ENCODE data around the gene RBMS1. TPM values are rescaled to one million over a fixed set of nuclear protein-coding genes. Genes with fewer than 3 reads are reported as not detected.
A peak's percentile ranks its signal among the peaks of the same experiment; 100 is the strongest.

RBMS1 gene
- total and polyA plus RNA-seq, 2 donors = 39.8 to 53.7 TPM

DNA sequence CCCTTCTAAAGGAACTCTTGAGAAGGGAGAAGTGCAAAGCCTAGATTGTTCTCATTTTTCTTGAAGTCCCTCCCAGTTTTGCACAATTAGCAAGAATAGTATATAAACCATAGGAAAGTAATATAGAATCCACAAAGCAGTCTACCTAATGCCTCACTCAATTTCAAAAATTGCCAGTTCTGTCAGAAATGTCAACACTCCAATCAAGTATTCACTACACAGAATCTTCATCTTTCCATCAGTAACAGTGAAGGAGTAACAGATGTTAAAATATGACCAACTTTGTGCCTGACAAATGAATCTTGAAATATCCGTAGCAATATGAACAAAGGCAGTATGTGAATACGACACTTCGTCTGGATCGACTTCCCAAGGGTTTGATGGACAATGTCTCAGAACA, 56.3 kb downstream of the RBMS1 start:
- H3K36me3 ChIP-seq (ENCODE audit: control insufficient read depth in 2 of 2, insufficient read depth in 2 of 2, low read length in 1 of 2) = peaks cover 0 to 3% of the 10 kb centered on the region in 2 donors
- H3K4me1 ChIP-seq (ENCODE audit: control insufficient read depth in 2 of 2, insufficient read depth in 2 of 2, low read length in 2 of 2) = no peaks in the 10 kb centered on the region
- DNase-seq (ENCODE audit: low read depth in 6 of 9, low spot score in 9 of 9) = no peak
- H3K4me3 ChIP-seq (ENCODE audit: low read length in 2 of 2) = no peak overlapping the region
- no peaks in the 10 kb centered on the region for H3K27me3 ChIP-seq (ENCODE audit: control insufficient read depth in 2 of 2, insufficient read depth in 1 of 2, low read length in 1 of 2)
- H3K9me3 ChIP-seq (ENCODE audit: control insufficient read depth in 2 of 2, insufficient read depth in 1 of 2, low read length in 1 of 2) = no peaks in the 10 kb centered on the region
- H3K27ac ChIP-seq (ENCODE audit: low read depth in 1 of 2, low read length in 1 of 2) = no peak overlapping the region
- WGBS = 97% methylated on average over 4 of the region's 4 CpGs

DNA sequence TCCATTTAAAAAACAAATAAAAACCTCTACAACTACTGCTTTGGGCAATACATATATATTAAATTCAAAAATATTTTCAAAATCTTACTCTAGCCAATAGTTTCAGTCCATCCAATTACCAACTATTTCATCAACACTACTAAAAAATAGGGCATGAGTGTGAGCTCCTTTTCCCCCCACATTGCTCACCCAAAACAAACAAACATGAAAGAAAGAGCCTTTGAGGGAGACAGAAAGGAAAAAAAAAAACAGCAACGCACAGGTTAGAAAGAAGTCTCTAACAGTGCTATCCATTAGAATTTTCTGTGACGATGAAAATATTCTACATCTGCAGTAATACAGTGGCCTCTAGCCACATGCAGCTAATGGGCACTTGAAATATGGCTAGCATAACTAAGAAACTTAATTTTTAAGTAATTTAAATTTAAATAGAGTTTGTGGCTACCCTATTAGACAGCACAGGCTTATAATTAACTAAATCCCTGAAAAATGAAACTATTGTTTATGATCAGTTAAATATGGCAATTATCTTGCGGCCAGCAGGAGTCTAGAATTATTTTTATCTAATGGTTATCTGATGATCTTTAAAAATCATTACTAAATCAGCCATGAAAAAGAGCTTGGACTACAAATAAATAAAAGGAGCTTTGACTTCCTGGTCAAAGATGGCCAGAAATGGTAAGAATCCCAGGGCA, 59.2 kb downstream of the RBMS1 start:
- 91% methylated on average over 3 of the region's 3 CpGs for WGBS
- no peak overlapping the region for H3K4me3 ChIP-seq (ENCODE audit: low read length in 2 of 2)
- peaks cover 0 to 2% of the 10 kb centered on the region in 2 donors for H3K4me1 ChIP-seq (ENCODE audit: control insufficient read depth in 2 of 2, insufficient read depth in 2 of 2, low read length in 2 of 2)
- H3K27ac ChIP-seq (ENCODE audit: low read depth in 1 of 2, low read length in 1 of 2) = no peak overlapping the region
- H3K9me3 ChIP-seq (ENCODE audit: control insufficient read depth in 2 of 2, insufficient read depth in 1 of 2, low read length in 1 of 2) = peaks cover 0 to 6% of the 10 kb centered on the region in 2 donors
- no peaks in the 10 kb centered on the region for H3K27me3 ChIP-seq (ENCODE audit: control insufficient read depth in 2 of 2, insufficient read depth in 1 of 2, low read length in 1 of 2)
- no peaks in the 10 kb centered on the region for H3K36me3 ChIP-seq (ENCODE audit: control insufficient read depth in 2 of 2, insufficient read depth in 2 of 2, low read length in 1 of 2)
- no peak for DNase-seq (ENCODE audit: low read depth in 6 of 9, low spot score in 9 of 9)

DNA sequence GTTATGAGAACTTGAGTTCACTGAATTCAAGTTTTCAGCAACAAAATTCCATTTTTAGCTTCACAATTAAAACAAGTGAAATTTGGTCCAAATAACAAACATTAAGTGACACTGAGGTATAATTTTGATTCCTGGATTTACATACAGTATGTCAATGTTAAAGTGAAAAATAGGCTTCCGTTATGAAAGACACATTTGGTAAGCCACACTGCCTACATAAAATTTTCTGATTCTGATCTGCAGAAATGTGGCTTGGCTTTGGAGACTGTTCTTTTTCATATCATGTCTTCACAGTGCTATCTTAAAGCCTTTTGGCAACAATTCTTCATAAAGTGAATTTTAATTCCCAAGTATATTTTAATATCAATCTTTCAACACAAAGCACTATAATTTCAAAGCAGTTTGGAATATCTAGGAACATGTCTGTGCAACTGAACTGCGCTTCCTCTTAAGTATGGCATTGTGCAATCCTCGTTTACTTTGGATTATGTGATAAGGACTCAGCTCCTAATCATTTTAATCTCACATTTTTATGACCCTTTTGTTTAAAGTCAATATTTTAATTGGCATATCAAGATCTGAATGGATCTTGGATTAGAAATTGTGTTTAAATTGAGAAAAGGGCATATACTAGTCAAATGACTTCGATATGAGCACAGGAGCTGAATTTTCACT, 60.0 kb downstream of the RBMS1 start:
- Histone ChIP-seq H3K4me3 (ENCODE audit: low read length in 2 of 2) (no peak overlapping the region), H3K9me3 (ENCODE audit: control insufficient read depth in 2 of 2, insufficient read depth in 1 of 2, low read length in 1 of 2) (peaks cover 0 to 6% of the 10 kb centered on the region in 2 donors), H3K36me3 (ENCODE audit: control insufficient read depth in 2 of 2, insufficient read depth in 2 of 2, low read length in 1 of 2) (no peaks in the 10 kb centered on the region), H3K27me3 (ENCODE audit: control insufficient read depth in 2 of 2, insufficient read depth in 1 of 2, low read length in 1 of 2) (no peaks in the 10 kb centered on the region), H3K4me1 (ENCODE audit: control insufficient read depth in 2 of 2, insufficient read depth in 2 of 2, low read length in 2 of 2) (peaks cover 2 to 4% of the 10 kb centered on the region in 2 donors), H3K27ac (ENCODE audit: low read depth in 1 of 2, low read length in 1 of 2) (peak overlapping the region in 1 of 2 donors; percentile 8)
- DNase-seq (ENCODE audit: low read depth in 6 of 9, low spot score in 9 of 9) = no peak
- WGBS = 90% methylated on average over 4 of the region's 4 CpGs

DNA sequence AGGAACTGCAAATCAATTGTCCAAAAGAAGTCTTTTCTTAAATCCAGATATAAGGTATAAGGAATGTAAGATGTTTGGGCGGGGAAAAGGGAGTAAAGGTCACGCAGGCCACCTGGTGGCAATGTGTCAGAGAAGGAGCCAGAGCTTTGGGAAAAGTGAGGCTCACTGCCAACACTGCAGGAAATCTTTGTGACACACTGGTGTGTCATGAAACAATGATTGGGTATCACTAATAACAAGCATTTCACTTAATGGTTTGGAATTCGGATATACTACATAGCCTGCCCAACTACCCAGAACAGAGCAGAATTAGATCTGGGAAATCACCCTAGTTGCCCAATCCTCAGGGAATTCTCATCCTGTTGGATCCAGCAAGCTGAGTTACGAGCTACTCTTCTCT, 61.0 kb downstream of the RBMS1 start:
- peaks cover 3 to 7% of the 10 kb centered on the region in 2 donors for H3K4me1 ChIP-seq (ENCODE audit: control insufficient read depth in 2 of 2, insufficient read depth in 2 of 2, low read length in 2 of 2)
- WGBS = 97% methylated on average over 4 of the region's 4 CpGs
- H3K4me3 ChIP-seq (ENCODE audit: low read length in 2 of 2) = no peak overlapping the region
- no peaks in the 10 kb centered on the region for H3K27me3 ChIP-seq (ENCODE audit: control insufficient read depth in 2 of 2, insufficient read depth in 1 of 2, low read length in 1 of 2)
- DNase-seq (ENCODE audit: low read depth in 6 of 9, low spot score in 9 of 9) = no peak
- no peaks in the 10 kb centered on the region for H3K36me3 ChIP-seq (ENCODE audit: control insufficient read depth in 2 of 2, insufficient read depth in 2 of 2, low read length in 1 of 2)
- H3K9me3 ChIP-seq (ENCODE audit: control insufficient read depth in 2 of 2, insufficient read depth in 1 of 2, low read length in 1 of 2) = peaks cover 0 to 6% of the 10 kb centered on the region in 2 donors
- H3K27ac ChIP-seq (ENCODE audit: low read depth in 1 of 2, low read length in 1 of 2) = no peak overlapping the region

DNA sequence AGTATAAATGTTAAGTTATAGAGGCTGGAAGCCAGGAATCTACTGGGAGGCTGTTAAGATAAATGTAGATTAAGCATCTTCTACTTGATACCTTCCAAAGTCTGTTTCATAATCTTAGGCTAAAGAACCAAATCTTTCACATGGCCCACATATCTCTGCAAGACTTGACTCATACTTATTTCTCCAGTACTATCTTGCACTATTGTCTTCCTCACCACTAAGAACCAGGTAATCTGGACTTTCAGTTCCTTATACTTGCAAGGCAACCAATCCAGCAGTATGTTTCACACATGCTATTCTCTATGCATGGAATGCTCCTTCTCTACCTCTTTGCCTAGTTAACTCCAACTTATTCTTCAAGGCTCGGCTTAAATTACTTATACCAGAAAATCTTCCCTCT, 62.2 kb downstream of the RBMS1 start:
- no peak overlapping the region for H3K27ac ChIP-seq (ENCODE audit: low read depth in 1 of 2, low read length in 1 of 2)

DNA sequence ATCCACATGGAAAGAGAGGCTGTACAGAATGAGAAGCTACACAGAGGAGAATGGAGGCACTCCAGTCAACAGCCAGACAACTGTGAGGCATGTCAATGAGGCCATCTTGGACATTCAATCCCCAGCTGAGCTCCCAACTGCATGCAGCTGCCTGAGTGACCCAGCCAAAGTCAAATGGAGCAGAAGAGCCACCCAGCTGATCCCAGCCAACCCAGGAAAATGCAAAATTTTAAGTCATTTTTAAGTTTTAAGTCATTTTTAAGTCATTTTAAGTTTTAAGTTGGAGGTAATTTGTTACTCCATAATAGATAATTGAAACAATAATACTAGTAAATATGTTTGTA, 63.6 kb downstream of the RBMS1 start:
- H3K4me3 ChIP-seq (ENCODE audit: low read length in 2 of 2) = no peak overlapping the region
- H3K27me3 ChIP-seq (ENCODE audit: control insufficient read depth in 2 of 2, insufficient read depth in 1 of 2, low read length in 1 of 2) = no peaks in the 10 kb centered on the region
- peak overlapping the region in 1 of 2 donors; percentile 33 for H3K27ac ChIP-seq (ENCODE audit: low read depth in 1 of 2, low read length in 1 of 2)
- H3K36me3 ChIP-seq (ENCODE audit: control insufficient read depth in 2 of 2, insufficient read depth in 2 of 2, low read length in 1 of 2) = no peaks in the 10 kb centered on the region
- no peak for DNase-seq (ENCODE audit: low read depth in 6 of 9, low spot score in 9 of 9)
- peaks cover 0 to 6% of the 10 kb centered on the region in 2 donors for H3K9me3 ChIP-seq (ENCODE audit: control insufficient read depth in 2 of 2, insufficient read depth in 1 of 2, low read length in 1 of 2)
- H3K4me1 ChIP-seq (ENCODE audit: control insufficient read depth in 2 of 2, insufficient read depth in 2 of 2, low read length in 2 of 2) = peaks cover 3 to 10% of the 10 kb centered on the region in 2 donors

More for the DNA sequence above, 62.2 kb downstream of the RBMS1 start:
- no peaks in the 10 kb centered on the region for H3K36me3 ChIP-seq (ENCODE audit: control insufficient read depth in 2 of 2, insufficient read depth in 2 of 2, low read length in 1 of 2)
- no peaks in the 10 kb centered on the region for H3K27me3 ChIP-seq (ENCODE audit: control insufficient read depth in 2 of 2, insufficient read depth in 1 of 2, low read length in 1 of 2)
- WGBS = 96% methylated on average over 1 of the region's 1 CpG
- peaks cover 0 to 6% of the 10 kb centered on the region in 2 donors for H3K9me3 ChIP-seq (ENCODE audit: control insufficient read depth in 2 of 2, insufficient read depth in 1 of 2, low read length in 1 of 2)
- peaks cover 3 to 10% of the 10 kb centered on the region in 2 donors for H3K4me1 ChIP-seq (ENCODE audit: control insufficient read depth in 2 of 2, insufficient read depth in 2 of 2, low read length in 2 of 2)
- no peak overlapping the region for H3K4me3 ChIP-seq (ENCODE audit: low read length in 2 of 2)
- DNase-seq (ENCODE audit: low read depth in 6 of 9, low spot score in 9 of 9) = no peak

DNA sequence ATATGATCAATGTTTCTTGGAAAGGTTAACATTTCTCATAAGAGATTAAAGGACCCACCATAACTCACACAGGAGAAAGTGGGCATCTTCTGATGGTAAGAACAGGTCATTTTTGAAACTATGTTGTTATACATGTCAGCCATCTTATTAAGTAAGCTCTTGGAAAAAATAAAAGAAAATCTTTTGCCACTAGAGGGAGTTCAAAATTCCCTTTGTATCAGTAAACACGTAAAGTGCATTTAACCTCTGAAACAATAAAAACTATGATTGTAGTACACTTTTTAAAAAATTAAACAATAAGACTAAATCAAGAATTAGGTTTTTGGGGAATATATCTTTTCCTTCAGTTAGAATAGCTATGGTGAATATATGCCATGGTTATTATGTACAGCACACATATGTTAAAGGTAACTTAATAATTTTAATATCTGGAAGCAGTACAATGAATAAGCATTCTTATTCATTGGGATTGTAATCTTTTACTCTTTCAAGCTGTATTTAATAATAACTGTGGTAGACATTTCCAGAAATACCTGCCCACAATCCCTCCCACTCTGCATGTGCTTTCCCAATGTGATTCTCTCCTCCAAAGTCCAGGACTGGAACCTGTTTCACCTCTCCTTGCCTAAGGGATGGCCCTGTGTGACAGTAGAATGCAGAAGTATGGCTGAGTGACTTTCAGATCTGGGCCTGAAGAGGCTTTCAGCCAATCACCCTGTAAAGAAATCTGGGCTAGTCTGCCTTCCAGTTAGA, 64.2 kb downstream of the RBMS1 start:
- Histone ChIP-seq H3K27me3 (ENCODE audit: control insufficient read depth in 2 of 2, insufficient read depth in 1 of 2, low read length in 1 of 2) (no peaks in the 10 kb centered on the region), H3K27ac (ENCODE audit: low read depth in 1 of 2, low read length in 1 of 2) (peak overlapping the region; percentile 33 to 45), H3K36me3 (ENCODE audit: control insufficient read depth in 2 of 2, insufficient read depth in 2 of 2, low read length in 1 of 2) (no peaks in the 10 kb centered on the region), H3K4me1 (ENCODE audit: control insufficient read depth in 2 of 2, insufficient read depth in 2 of 2, low read length in 2 of 2) (peaks cover 3 to 10% of the 10 kb centered on the region in 2 donors), H3K9me3 (ENCODE audit: control insufficient read depth in 2 of 2, insufficient read depth in 1 of 2, low read length in 1 of 2) (peaks cover 0 to 6% of the 10 kb centered on the region in 2 donors), H3K4me3 (ENCODE audit: low read length in 2 of 2) (no peak overlapping the region)
- DNase-seq (ENCODE audit: low read depth in 6 of 9, low spot score in 9 of 9) = peak in 7 of 9 donors; percentile 47 to 93 (median 67)
- 29% methylated on average over 1 of the region's 1 CpG for WGBS

DNA sequence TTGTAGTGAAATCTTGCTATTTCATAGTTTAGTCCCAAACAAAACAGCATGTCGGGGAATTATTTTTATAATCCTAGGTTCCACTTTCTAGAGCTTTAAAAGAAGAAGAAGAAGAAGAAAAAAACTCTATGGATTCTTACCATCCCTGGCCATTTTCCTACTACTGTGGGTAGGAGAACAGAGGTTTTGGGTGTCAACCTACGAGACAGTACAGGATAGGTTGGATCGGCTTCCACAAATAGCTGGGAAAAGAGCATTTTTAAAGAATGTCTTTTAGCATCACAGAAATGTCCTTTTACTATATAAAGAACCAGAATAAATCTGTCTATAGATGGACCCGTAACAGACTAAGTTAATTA, 65.2 kb downstream of the RBMS1 start:
- H3K4me1 ChIP-seq (ENCODE audit: control insufficient read depth in 2 of 2, insufficient read depth in 2 of 2, low read length in 2 of 2) = peaks cover 3 to 10% of the 10 kb centered on the region in 2 donors
- peak overlapping the region; percentile 84 to 87 for H3K27ac ChIP-seq (ENCODE audit: low read depth in 1 of 2, low read length in 1 of 2)
- H3K27me3 ChIP-seq (ENCODE audit: control insufficient read depth in 2 of 2, insufficient read depth in 1 of 2, low read length in 1 of 2) = no peaks in the 10 kb centered on the region
- peaks cover 0 to 6% of the 10 kb centered on the region in 2 donors for H3K9me3 ChIP-seq (ENCODE audit: control insufficient read depth in 2 of 2, insufficient read depth in 1 of 2, low read length in 1 of 2)
- peak overlapping the region in 1 of 2 donors; percentile 31 for H3K4me3 ChIP-seq (ENCODE audit: low read length in 2 of 2)
- 54% methylated on average over 4 of the region's 4 CpGs for WGBS
- DNase-seq (ENCODE audit: low read depth in 6 of 9, low spot score in 9 of 9) = no peak
- H3K36me3 ChIP-seq (ENCODE audit: control insufficient read depth in 2 of 2, insufficient read depth in 2 of 2, low read length in 1 of 2) = no peaks in the 10 kb centered on the region

All from thymus (tissue), 11 donors.